ENCODE measurements around the gene FBXO44.
A peak's percentile ranks its signal among the peaks of the same experiment; 100 is the strongest.

FBXO44 gene

DNA sequence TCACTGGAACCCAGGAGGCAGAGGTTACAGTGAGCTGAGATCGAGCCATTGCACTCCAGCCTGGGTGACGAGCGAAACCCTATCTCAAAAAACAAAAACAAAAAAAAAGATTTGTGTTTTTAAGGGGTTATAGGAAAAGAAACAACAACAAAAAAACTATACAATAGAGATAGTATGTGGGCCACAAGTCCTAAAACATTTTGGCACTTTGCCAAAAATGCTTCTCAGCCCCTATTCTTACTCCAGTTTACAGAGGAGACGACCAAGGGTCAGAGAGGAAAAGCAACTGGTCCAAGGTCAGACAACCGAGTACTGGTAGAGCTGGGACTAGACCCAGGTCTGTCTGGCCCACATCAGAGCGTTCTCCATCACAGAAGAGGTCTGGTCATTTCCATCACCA lies 3.0 kb downstream of the FBXO44 start:
- no peak for DNase-seq

DNA sequence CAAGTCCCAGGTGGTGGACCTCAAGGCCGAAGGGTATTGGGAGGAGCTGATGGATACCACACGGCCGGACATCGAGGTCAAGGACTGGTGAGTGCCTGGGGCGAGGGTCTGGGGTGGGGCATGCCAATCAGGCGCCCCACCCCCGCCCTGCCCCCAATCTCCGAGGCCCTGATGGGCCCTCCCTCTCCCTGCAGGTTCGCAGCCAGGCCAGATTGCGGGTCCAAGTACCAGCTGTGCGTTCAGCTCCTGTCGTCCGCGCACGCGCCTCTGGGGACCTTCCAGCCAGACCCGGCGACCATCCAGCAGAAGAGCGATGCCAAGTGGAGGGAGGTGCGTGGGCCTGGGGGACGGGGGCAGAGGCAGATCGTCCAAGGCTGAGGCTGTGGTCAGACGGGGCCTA lies 3.9 kb downstream of the FBXO44 start:
- no peak for DNase-seq

DNA sequence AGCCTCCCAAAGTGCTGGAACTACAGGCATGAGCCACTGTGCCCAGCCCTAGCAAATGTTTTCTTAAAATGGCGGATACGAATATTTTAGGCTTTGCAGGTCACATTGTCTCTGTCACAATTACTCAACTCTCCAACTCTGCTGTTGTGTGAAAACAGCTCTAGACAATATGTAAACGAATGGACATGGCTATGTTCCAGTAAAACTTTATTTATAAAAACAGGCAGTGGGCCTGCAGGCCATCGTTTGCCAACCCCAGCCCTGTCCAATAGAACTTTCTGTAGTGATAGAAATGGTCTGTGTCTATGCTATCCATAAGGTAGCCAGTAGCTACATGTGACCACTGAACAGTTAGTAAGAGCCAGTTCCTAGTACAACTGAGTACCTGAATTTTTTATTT lies 5.1 kb downstream of the FBXO44 start:
- no peak for DNase-seq

DNA sequence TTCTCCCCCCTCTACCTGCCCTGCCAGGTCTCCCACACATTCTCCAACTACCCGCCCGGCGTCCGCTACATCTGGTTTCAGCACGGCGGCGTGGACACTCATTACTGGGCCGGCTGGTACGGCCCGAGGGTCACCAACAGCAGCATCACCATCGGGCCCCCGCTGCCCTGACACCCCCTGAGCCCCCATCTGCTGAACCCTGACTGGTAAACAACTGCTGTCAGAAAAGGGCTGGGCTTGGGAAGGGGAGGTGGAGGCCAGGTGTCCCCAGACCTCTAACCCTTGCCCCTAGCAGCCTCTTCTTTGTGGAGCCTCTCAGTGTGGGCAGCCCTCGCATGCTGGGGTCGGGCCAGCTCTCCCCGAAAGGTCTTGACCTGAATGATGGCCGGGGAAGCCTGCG lies 6.4 kb downstream of the FBXO44 start:
- no peak for DNase-seq

DNA sequence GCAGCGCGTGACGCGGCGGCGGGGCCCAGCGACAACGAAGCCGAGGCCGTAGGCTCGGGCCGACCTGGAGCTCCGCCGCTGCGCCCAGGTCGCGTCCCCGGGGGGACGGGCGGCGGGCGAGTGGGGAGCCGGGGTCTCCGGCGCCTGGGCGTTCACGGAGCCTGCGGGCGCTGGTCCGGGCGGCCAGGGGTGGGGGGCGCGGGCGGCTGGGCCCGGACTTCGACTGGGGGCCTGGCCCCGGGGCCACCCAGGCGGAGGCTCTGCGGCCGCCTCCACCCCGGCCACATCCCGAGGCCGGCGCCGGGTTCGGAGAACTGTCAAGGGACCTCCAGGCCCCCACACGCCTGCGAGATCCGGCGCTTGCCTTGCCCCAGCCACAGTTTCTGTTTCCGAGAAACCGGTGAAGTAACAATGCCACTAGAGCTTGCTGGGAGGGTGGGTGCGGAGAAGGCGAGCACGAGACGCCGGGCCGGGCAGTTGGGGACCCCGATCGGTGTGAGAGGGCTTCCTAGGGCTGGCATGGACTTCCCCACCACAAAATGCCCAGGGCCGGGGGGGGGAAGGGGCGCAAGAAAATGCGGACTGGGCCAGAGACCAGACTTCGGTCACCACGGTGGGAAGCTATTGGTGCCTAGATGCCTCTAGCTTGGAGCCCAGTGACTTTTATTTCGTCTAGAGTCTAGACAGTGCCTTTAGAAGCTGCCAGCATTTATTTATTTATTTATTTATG lies 9.8 kb downstream of the FBXO44 start:
- peak in 17 of 51 donors; percentile 13 to 43 (median 27) for DNase-seq

DNA sequence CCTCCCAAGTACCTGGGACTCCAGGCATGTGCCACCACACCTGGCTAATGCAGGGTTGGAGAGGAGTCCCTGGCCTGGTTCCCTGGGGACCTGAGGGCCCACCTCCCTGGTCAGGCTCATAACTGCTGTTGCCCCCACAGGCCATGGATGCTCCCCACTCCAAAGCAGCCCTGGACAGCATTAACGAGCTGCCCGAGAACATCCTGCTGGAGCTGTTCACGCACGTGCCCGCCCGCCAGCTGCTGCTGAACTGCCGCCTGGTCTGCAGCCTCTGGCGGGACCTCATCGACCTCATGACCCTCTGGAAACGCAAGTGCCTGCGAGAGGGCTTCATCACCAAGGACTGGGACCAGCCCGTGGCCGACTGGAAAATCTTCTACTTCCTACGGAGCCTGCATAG lies 13.8 kb downstream of the FBXO44 start:
- DNase-seq = no peak

DNA sequence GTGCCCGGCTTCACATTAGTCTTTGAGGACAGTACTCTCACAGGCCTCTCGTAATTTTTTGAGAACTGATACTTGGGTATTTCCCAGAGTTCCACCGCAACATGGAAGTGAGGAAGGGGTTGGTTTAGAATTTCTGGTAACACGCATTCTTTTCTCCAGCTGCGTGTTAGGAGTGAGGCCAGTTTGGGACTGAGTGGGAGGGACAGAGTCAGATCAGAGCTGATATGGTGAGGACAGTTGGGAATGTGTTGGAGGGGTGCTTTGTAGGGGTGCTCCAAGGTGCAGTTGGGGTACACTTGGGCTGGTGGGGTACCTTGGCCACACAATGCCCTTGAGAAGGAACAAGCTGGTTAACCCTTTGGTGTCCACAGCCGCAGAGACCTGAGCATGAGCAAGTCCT lies 16.1 kb downstream of the FBXO44 start:
- DNase-seq = no peak

DNA sequence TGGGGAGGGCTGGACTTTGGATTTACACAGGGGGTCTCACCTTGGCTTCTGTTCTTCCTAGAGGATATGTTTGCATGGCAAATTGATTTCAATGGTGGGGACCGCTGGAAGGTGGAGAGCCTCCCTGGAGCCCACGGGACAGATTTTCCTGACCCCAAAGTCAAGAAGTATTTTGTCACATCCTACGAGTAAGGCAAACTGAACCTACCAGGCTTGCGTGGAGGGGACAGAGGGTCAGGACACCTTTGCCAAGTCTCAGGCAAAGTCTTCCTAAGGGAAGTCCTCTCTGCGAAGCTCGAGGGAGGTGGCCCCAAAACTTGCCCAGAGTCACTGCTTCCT lies 16.5 kb downstream of the FBXO44 start:
- DNase-seq = no peak

DNA sequence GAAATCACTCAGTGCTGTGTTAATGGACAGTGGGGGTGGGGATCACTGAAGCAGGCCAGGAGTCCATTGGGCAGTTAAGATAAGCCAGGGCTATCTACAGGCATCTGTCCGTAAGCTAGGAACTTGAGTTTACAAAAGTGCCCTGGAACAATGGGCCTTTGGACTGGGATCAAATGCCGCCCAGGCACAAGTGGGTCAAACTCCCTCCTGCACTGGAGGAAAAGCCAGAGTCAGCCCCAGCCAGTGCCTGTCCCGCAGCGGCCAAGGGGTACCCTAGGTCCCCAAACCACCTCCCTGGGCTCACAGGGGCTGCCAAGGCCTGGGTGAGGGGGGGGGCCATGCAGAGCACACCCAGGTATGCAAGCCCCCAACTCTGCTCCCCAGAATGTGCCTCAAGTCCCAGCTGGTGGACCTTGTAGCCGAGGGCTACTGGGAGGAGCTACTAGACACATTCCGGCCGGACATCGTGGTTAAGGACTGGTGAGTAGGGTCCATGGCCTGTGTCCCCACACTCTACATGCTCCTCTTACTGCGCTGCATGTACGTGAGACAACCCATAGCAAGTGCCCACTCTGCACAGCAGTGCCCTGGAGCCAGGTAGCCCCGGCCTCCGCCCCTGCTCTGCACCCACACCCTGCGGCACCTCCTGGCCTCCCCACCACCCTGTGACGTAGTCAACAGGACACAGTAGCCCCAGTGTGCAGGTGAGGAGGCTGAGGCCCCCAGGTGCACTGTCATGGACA lies 17.0 kb downstream of the FBXO44 start:
- no peak for DNase-seq

DNA sequence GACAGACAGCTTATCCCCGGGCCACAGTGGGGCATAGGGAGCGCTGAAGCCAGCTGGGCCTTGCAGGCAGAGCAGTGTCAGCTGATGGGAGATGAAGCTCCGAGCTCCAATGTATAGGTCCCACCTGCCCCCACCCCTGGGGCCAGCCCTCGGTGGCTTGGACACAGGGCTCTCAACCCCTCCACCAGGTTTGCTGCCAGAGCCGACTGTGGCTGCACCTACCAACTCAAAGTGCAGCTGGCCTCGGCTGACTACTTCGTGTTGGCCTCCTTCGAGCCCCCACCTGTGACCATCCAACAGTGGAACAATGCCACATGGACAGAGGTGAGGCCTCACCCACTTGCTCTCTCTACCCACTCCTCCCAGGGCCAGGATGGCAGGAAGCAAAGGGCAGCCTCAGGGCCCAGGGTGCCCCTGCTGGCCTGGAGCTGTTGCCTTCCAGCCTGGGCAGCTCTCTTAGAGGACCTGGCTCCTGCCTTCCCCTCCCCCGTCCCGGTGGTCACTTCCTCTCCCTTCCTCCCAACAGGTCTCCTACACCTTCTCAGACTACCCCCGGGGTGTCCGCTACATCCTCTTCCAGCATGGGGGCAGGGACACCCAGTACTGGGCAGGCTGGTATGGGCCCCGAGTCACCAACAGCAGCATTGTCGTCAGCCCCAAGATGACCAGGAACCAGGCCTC lies 18.6 kb downstream of the FBXO44 start:
- DNase-seq = no peak

DNA sequence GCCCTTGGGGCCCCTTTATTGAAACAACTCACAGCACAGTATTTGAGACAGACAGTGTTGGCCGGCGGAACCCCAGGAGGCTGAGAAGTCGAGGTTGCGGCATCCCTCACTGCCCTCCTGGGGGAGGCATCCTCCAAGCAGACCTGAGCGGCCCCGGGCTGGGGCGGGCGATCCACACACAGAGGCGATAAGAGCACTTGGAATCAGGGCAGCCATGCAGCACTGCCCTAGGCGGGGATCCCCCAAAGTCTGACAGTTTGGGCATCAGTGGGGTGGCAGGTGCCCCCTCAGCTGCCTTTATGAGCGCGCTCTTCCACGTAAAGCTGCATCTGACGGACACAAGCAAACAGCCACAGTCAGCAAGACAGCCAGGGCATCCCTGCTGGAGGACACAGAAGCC lies 19.8 kb downstream of the FBXO44 start:
- DNase-seq = no peak

DNA sequence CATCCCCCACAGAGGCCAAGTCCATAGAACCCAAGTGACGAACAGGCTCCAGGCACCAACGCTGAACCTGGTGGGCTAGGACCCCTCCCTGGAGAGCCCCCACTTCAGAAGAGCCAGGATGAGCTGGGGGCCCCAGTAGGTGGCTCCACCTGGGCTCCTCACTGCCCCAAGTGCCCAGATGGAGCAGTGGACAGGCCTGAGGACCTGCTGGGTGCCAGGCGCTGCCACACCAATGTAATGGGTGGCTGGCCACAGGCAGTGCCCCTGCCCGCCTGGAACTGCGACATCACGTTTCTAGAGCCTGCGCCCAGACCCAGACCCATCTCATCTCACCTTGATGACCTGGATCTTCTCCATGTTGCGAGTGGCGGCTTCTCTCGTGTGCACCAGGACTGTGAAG lies 20.6 kb downstream of the FBXO44 start:
- no peak for DNase-seq

DNA sequence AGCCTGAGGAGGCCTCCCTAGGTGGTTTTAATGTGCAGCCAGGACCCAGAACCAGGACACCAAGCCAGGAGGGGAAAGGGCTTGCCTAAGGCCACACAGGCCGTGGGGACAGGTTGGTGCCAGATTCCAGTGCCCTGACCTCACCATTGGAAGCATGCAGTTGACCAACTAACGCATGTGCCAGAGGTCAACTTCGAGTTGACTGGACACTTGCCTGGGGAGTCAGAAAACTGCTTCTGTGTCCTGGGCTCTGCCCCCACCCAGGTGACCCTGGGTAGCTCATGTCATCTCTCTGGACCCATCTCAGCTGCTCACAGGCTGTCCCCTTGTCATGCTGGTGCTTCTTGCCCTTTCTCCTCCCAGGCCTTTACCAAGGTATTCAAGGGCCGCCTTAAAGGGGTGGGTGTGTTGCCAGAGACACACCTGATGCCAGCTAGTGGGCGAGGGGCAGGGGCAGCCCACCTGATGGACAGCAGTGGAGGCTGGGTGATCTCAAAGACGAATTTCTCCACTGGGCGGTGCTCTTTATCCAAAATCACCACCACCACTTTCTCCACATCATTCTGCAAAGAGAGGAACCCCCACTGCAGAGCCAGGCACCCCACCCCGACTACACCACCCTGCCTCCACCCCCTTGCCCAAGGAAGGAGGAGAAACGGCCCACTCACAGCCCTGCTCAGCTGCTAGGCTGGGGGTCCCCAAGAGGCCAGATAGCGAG lies 21.9 kb downstream of the FBXO44 start:
- DNase-seq = no peak

DNA sequence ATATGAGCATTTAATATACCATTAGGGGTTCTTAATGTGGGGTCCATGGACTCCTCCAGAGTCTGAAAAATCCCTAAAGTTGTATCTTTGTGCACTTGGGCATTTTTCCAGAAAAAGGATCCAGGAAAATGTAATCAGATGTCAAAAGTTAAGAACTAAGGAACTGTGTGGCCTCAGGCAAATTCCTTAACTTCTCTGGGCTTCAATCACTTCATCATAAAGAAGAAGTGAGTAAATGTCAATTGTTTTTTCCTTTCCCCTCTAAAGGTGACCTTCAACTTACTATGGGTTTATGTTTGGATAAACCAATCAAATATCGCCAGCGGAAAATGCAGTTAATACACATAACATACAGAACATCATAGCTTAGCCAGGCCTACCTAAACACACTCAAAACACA lies 23.8 kb downstream of the FBXO44 start:
- no peak for DNase-seq

DNA sequence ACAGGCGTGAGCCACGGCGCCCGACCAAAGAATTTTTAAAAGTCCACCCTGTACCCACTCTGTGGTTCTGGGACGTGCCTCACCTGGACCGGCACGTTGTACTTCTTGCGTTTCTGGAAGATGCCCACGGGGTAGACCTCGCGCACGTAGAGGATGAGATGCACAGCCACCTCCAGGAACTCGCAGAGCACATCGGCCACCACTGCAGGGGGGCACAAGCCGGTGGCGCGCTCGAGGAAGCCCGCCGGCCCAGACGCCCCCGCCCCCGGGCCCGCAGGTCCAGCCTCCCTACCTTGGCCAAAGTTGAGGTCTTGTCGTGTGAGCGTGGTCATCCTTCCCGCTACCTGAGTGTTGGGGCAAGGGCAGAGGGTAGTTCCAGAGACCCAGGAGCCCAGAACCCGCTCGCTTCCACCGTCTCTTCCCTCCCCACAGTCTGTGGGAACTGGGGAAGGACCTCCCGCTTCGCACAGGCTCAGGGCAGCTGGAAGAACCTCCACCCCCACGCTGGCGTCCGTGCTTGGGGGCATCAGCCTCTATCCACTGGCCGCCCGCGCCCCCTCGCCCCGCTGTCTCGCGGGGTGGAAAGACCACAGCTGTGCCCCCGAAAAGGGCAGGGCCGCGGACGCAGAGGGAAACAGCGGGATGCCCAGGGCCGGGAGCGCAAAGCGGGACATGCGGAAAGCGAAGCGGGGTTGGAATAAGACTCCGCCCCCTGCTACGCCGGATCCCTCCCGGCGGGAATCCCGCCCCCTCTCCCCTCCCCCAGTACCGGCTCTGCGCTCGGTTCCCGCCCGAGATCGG lies 25.8 kb downstream of the FBXO44 start:
- no peak for DNase-seq

DNA sequence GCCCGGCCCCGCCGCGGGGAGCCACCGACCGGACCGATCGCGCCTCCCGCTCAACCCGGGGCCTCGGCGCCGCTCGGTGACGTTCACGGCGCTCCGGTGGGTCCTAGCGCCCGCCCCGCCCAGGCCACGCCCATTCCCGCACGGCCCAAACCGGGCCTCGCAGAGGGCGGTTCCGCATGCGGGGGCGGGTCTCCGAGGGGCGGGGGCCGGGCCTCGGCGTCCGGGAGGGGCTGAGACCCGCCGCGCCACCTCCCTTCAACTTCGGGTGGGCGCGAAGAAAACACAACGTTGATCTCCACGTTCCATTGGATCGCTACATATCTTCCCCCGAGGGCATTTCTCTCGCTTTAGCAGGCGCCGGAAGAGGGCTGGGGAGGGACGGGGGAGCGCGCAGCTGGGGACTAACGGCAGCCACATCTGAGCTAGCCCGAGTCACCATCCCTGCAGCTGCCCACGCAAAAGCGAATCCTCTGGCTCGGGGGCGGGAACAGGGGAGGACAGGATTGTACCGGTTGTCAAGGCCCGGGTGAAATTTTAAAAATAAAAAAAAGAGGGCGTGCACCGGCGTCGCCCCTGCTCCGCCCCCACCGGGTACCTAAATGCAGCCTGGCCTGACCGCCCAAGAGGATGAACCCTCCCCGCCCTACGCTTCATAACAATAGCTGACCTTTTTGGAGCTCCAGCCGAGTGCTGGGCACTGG lies 26.5 kb downstream of the FBXO44 start, which contains the start of gene MAD2L2:
Gene MAD2L2, minus strand, starts transcription at position 78 of the 701 bp plus-strand sequence. CDS start 547 bp downstream, outside the sequence.
- DNase-seq = peak in 50 of 51 donors; percentile 32 to 92 (median 78)

DNA sequence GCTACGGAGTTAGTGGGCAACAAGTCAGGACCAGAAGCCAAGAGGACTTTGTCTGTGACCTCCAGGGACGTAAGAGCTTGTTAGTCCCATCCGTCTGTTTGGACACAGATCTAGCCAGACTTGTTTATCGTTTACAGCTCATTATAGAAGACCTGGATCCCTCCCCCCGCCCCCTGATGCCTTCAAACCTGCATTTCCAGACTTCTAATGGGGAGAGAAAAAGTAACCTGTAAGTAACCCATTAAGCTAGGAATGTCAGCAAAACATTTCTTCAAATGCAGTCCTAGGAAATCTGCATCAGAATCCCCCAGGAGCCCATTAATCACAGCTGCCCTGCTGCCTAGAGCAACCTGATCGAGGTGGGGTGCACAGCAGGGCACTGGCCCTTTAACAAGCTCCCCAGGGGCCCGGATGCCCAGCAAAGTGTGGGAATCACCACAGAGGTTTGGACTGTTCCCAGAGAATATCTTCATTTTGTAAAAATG lies 27.7 kb downstream of the FBXO44 start:
- no peak for DNase-seq

DNA sequence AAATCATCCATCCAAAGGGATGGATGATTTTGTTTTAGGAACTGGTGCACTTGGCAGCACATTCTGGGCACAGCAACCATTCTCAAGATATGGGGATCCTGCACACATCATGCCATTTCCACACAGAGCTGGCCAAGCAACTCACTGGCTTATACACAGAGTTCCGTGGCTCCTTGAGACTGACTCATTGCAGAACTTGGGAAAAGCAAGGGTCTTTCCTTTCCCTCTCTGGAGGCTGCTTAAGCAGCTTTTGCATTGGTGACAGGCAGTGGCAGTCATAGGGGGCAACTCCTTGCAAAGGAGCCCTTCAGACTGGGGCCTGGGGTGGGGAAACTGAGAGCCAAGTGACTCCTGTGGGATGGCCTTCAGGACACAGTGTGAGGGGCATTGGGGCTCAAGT lies 28.1 kb downstream of the FBXO44 start:
- DNase-seq = no peak

DNA sequence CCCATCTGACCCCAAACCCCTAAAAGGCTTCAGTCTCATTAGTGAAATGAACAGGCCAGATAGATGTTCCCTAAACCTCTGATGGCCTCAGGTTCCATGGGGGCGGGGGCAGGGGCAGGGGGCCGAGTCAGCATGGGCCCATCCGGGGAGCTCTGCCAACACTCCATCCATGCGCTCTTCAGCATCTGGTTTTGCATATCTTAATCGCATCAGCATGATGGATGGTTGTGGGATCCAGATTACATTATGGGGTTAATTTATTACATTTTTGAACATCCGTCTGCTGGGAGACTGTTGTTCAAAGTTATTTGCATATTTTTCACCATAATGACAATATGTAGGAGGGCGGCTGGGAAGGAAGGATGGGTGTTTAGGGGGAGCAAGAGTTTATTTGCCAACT lies 29.4 kb downstream of the FBXO44 start:
- no peak for DNase-seq

DNA sequence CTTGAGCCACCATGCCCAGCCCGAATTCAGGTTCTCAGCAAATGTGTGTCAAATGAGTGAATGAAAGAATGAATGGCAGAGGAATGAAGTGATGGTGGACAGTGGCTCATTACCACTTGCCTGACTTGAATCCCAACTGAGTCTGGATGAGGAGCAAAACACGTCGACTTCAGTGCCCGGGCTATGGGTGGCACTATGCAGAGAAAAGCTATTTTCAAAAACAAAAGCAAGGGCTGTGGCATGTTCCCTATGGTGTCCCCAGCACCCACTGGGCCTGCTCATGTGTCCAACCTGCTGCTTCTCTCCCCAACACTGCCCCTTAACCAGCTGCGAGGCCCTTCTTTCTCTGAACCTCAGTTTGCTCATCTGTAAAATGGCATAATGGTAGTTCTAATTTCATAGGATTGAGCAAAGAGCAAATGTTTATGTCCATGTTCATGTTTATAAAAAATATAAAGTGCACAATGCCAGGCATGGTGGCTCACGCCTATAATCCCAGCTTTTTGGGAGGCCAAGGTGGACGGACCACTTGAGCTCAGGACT lies 30.6 kb downstream of the FBXO44 start:
- DNase-seq = no peak
